RWPE2 (cell line): ENCODE measurements around the gene CCDC85C.

Experiments
- ATAC-seq: fragments of 200-7000 bp; cut with Tn5 transposase; 3 replicates; pipeline ENCODE4 v1.9.1; 2021; ENCODE audit warnings: low read depth
- DNase-seq: peaks from one replicate; pipeline ENCODE4 v3.0.0-alpha.2; 2020; ENCODE audit warnings: low spot score
- H3K27ac ChIP-seq: fragments of 450-650 bp; 2 replicates; pipeline ENCODE4 v1.5.1; 2017; ENCODE audit warnings: mild to moderate bottlenecking; ENCODE audit not compliant: poor library complexity, severe bottlenecking
- H3K27me3 ChIP-seq: fragments of 250-450 bp; sonication (Bioruptor Pico); 2 replicates; pipeline ENCODE4 v1.5.1; 2021; ENCODE audit warnings: mild to moderate bottlenecking, moderate library complexity; ENCODE audit not compliant: insufficient read depth, poor library complexity, severe bottlenecking
- H3K36me3 ChIP-seq: fragments of 250-450 bp; sonication (Bioruptor Pico); 2 replicates; pipeline ENCODE4 v1.5.1; 2020; ENCODE audit warnings: low read depth, mild to moderate bottlenecking, moderate library complexity
- H3K4me1 ChIP-seq: fragments of 250-450 bp; sonication (Bioruptor Pico); 2 replicates; pipeline ENCODE4 v1.5.1; 2021; ENCODE audit warnings: mild to moderate bottlenecking, moderate library complexity; ENCODE audit not compliant: insufficient read depth, poor library complexity, severe bottlenecking
- H3K4me3 ChIP-seq: fragments of 250-450 bp; sonication (Bioruptor Pico); 2 replicates; pipeline ENCODE4 v1.5.1; 2021; ENCODE audit warnings: mild to moderate bottlenecking, moderate library complexity; ENCODE audit not compliant: severe bottlenecking
- H3K9me3 ChIP-seq: fragments of 250-450 bp; sonication (Bioruptor Pico); 2 replicates; pipeline ENCODE4 v1.5.1; 2021; ENCODE audit warnings: mild to moderate bottlenecking, moderate library complexity; ENCODE audit not compliant: severe bottlenecking
- CTCF ChIP-seq: fragments of 450-650 bp; IDR thresholded peaks from one replicate; pipeline ENCODE4 v1.5.1; 2017; ENCODE audit warnings: mild to moderate bottlenecking, moderate library complexity; ENCODE audit not compliant: poor library complexity, severe bottlenecking

CCDC85C gene

GRCh38 chr14:99472937-99473336 lies 131.1 kb downstream of the CCDC85C start:
- H3K4me3 ChIP-seq, result no peak overlapping the region
- peak; percentile 41; the same call in 2 of the 3 replicates for ATAC-seq
- no peak for DNase-seq
- H3K27ac ChIP-seq, result no peak overlapping the region
- H3K27me3 ChIP-seq, result no peaks in the 10 kb centered on the region
- H3K4me1 ChIP-seq, result peaks cover 22% of the 10 kb centered on the region
- no peaks in the 10 kb centered on the region for H3K9me3 ChIP-seq
- H3K36me3 ChIP-seq, result peaks cover 4% of the 10 kb centered on the region; the same call in 1 of the 2 replicates
- TF ChIP-seq CTCF, result no peak

- Histone ChIP-seq H3K4me3 (no peak overlapping the region), H3K27ac (no peak overlapping the region), H3K4me1 (peaks cover 17% of the 10 kb centered on the region), H3K9me3 (no peaks in the 10 kb centered on the region), H3K36me3 (peaks cover 4% of the 10 kb centered on the region; the same call in 1 of the 2 replicates), H3K27me3 (no peaks in the 10 kb centered on the region)
- DNase-seq (no peak), ATAC-seq (no peak)
- no peak for TF ChIP-seq CTCF
Observed at GRCh38 chr14:99471731-99472130, 132.3 kb downstream of the CCDC85C start.

- Histone ChIP-seq H3K4me3 (no peak overlapping the region), H3K9me3 (no peaks in the 10 kb centered on the region), H3K27ac (no peak overlapping the region), H3K36me3 (peaks cover 23% of the 10 kb centered on the region), H3K27me3 (no peaks in the 10 kb centered on the region), H3K4me1 (peaks cover 11% of the 10 kb centered on the region)
- no peak for TF ChIP-seq CTCF
- no peak for ATAC-seq
- DNase-seq, result no peak
Observed at GRCh38 chr14:99468836-99469592, 135.0 kb downstream of the CCDC85C start.

- Histone ChIP-seq H3K9me3 (no peaks in the 10 kb centered on the region), H3K27ac (no peak overlapping the region), H3K4me3 (no peak overlapping the region), H3K4me1 (peaks cover 3% of the 10 kb centered on the region), H3K36me3 (peaks cover 32% of the 10 kb centered on the region), H3K27me3 (no peaks in the 10 kb centered on the region)
- ATAC-seq (no peak), DNase-seq (no peak)
- TF ChIP-seq CTCF, result no peak
Observed at GRCh38 chr14:99468081-99468480, 135.9 kb downstream of the CCDC85C start.
